ENCODE results near the gene OSGIN1.

- TF ChIP-seq CTCF (IDR thresholded peaks at IDR 0.05; ENCODE audit: low read depth, low read length, poor library complexity, severe bottlenecking), result no peak
- TF ChIP-seq EZH2phosphoT487 (IDR thresholded peaks at IDR 0.05; ENCODE audit: borderline replicate concordance, low read length), result no peak
Measured at GRCh38 chr16:83946154-83946780, 6.8 kb upstream of the OSGIN1 start.
